ENCODE measurements around the gene FAAH2.

DNA sequence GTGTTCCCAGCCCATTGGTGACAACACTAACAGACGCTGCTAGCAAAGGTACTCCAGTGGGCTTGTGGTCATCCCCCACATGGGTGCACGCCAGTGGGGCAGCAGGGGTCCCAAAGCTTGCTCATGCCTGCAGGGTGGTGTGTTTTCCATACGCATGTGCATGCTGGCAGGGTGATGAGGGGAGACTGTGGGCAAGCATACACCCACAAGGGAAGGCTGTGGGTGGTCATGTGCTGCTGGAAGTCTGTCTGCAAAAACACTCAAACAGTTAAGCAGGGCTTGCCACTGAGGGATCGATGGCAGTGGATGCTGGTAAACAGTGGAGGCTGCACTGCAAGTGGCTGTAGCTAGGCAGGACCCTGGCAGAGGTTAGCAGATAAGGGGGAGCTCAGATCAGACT is 79.9 kb downstream of the FAAH2 start:
- TF ChIP-seq, protein P1, sequence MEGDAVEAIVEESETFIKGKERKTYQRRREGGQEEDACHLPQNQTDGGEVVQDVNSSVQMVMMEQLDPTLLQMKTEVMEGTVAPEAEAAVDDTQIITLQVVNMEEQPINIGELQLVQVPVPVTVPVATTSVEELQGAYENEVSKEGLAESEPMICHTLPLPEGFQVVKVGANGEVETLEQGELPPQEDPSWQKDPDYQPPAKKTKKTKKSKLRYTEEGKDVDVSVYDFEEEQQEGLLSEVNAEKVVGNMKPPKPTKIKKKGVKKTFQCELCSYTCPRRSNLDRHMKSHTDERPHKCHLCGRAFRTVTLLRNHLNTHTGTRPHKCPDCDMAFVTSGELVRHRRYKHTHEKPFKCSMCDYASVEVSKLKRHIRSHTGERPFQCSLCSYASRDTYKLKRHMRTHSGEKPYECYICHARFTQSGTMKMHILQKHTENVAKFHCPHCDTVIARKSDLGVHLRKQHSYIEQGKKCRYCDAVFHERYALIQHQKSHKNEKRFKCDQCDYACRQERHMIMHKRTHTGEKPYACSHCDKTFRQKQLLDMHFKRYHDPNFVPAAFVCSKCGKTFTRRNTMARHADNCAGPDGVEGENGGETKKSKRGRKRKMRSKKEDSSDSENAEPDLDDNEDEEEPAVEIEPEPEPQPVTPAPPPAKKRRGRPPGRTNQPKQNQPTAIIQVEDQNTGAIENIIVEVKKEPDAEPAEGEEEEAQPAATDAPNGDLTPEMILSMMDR (IDR thresholded peaks at IDR 0.05; ENCODE audit: low read depth, low read length, poor library complexity, severe bottlenecking), result no peak
- no peak for TF ChIP-seq EZH2phosphoT487 (IDR thresholded peaks at IDR 0.05; ENCODE audit: borderline replicate concordance, low read length)

Measured in DOHH2 (cell line).